ENCODE results near the gene MMAB.
A peak's percentile ranks its signal among the peaks of the same experiment; 100 is the strongest.

MMAB gene

DNA sequence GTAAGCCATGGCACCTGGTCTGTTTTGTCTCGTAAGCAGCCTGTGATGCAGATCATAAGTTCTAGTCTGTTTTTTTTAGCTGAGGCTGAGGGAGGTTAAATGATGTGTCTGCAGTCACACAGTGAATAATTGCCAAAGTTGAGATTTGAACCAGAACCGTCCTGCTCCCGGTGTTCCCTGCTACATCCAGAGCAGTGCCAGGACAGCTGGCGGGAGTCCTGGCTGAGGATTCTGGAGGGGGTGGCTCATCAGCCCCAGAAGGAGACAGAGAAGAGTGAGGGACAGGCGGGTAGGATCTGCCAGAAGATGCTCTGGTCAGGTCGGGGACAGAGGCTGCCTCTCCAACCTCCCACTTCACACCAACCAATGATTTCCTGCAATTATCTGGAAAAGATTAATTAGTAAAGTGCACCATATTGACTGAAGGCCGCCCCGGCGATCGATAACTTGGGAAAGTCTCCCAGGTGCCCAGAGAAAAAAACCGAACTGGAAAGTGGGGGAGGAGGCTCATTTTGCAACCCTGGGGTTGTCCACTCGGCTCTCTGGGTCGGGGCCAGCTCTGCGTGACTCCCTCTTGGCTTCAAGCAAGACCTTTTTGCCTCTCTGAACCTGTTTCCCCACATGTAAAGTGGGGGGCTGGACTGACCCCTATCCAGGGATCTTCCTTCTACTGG is 42.4 kb upstream of the MMAB start:
- no peak for TF ChIP-seq CTCF (IDR thresholded peaks at IDR 0.05; ENCODE audit: control insufficient read depth, extremely low read depth, insufficient read depth)
- no peak overlapping the region for H3K4me3 ChIP-seq (ENCODE audit: low read depth, low read length)
- no peak for DNase-seq (ENCODE audit: low read depth)

DNA sequence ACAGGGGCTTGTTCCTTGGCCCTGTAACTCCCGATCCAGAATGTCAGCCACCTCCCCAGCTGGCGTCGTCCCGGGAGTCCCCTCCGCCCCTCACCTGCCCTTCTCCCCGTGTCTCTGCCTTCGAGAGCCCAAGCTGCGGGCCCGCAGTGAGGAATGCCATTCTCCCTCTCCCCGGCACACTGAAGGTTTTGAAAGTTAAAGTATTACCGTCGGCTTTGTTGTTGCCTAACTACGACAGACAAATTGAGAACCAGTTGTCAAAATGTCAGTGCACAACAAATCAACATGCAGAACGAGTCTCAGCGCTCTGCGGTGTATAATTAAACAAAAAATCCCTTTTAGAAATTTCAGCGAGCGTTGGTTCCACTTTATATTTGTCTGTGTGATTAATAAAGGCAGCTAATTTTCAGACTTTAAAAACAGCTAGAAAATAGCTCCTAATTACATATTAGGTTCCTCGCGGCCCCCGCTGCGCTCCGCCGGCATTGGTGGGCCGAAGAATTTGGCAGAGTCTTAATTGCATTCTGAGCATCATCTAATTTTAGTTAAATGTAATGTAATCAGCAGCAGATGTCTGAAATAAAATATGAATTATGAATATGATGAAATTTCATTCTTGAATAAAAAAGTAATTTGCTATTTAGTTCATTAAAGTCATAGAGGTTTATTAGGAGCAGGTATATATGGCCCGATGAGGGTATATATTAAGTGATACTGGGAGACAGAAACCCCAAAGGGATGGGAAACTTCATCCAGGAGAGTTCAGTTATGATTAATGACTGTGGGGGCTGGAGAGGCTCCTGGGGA is 40.5 kb upstream of the MMAB start:
- H3K4me3 ChIP-seq (ENCODE audit: low read depth, low read length) = no peak overlapping the region
- DNase-seq (ENCODE audit: low read depth) = no peak
- TF ChIP-seq CTCF (IDR thresholded peaks at IDR 0.05; ENCODE audit: control insufficient read depth, extremely low read depth, insufficient read depth) = no peak

DNA sequence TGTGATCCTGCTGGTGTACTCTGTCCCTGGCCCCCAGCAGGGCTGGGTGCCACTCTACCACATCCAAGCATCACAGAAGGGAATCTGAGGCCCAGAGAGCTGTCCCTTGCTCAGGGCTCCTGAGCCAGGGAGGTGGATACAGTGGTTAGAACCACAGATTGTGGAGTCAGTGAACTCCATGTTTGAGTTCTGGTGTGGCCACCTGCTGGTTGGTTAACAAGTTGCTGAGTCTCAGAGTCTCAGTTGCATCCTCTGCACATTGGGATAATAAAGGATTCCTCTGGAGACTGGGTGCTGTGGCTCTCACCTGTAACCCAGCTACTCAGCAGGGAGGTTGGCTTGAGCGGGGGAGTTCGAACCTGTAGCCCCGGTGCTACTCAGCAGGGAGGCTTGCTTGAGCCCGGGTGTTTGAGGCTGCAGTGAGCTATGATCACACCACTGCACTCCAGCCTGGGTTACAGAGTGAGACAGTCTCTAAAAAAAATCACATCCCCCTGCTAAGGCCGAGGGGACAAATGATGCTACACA is 39.7 kb upstream of the MMAB start:
- no peak overlapping the region for H3K4me3 ChIP-seq (ENCODE audit: low read depth, low read length)
- DNase-seq (ENCODE audit: low read depth) = no peak
- peak; percentile 26; the same call in 1 of the 2 replicates for TF ChIP-seq CTCF (IDR thresholded peaks at IDR 0.05; ENCODE audit: control insufficient read depth, extremely low read depth, insufficient read depth)

DNA sequence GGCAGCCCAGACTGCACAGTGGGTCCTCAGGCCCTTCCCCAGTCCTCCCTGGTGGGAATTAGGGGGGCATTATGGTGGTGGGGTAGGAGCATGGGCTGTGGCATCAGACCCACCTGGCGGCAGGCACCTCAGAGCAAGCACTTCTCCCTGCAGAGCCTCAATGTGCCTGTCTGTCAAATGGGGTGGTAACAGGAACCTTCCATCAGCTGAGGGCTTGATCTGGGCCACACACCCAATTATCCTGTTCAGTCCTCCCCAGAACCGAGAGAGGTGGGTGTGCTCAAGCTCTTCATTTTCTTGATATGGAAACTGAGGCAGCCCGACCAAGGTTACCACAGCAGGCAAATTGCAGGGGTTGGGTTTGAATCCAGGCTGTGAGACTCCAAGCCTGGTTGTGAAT is 38.7 kb upstream of the MMAB start:
- no peak for DNase-seq (ENCODE audit: low read depth)
- no peak overlapping the region for H3K4me3 ChIP-seq (ENCODE audit: low read depth, low read length)
- TF ChIP-seq CTCF (IDR thresholded peaks at IDR 0.05; ENCODE audit: control insufficient read depth, extremely low read depth, insufficient read depth) = no peak

DNA sequence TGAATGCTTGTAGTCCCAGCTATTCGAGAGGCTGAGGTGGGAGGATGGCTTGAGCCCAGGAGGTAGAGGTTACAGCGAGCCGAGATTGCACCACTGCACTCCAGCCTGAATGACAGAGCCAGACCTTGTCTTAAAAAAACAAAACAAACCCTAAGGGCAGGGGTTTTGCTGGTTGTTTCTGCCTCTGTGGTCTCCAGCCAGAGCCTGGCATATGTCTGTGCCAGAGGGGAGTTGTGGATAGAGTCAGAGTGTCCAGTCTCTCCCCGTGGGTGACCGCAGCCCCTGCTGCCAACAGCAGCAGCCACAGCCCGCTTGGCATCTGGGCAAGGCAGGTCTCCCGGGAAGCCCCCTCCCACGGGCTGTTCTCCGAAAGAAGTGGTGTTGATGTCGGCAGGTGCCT is 37.9 kb upstream of the MMAB start:
- no peak overlapping the region for H3K4me3 ChIP-seq (ENCODE audit: low read depth, low read length)
- no peak for TF ChIP-seq CTCF (IDR thresholded peaks at IDR 0.05; ENCODE audit: control insufficient read depth, extremely low read depth, insufficient read depth)
- DNase-seq (ENCODE audit: low read depth) = no peak

- TF ChIP-seq CTCF (IDR thresholded peaks at IDR 0.05; ENCODE audit: control insufficient read depth, extremely low read depth, insufficient read depth) = no peak
- no peak overlapping the region for H3K4me3 ChIP-seq (ENCODE audit: low read depth, low read length)
- DNase-seq (ENCODE audit: low read depth) = no peak
Observed at GRCh38 chr12:109610523-109610922, 37.2 kb upstream of the MMAB start.
